Measurements from ENCODE around the gene UNC13A. TPM values are rescaled to one million over a fixed set of nuclear protein-coding genes. Genes with fewer than 3 reads are reported as not detected.

The UNC13A gene
- total RNA-seq, 1 donor from 2014 or later = 1.2 TPM

GRCh38 chr19:17562561-17562960 lies 125.6 kb downstream of the UNC13A start:
- Histone ChIP-seq H3K4me2 (ENCODE audit: low read length) (no peak overlapping the region), H3K79me2 (ENCODE audit: insufficient read depth, low read length) (peaks cover 22% of the 10 kb centered on the region), H4K20me1 (ENCODE audit: insufficient read depth, low read length) (peaks cover 17% of the 10 kb centered on the region), H3K4me1 (ENCODE audit: insufficient read depth, low read length) (peaks cover 19% of the 10 kb centered on the region), H3K27ac (ENCODE audit: low read depth, low read length) (no peak overlapping the region), H3K9me3 (ENCODE audit: insufficient read depth, low read depth, low read length) (no peaks in the 10 kb centered on the region), H3K4me3 (ENCODE audit: insufficient read depth, low read depth, low read length) (no peak overlapping the region), H2AFZ (ENCODE audit: low read depth, low read length) (no peak overlapping the region), H3K36me3 (ENCODE audit: insufficient read depth, low read length) (peaks cover 19% of the 10 kb centered on the region), H3K27me3 (ENCODE audit: insufficient read depth, low read length) (no peaks in the 10 kb centered on the region), H3K9ac (ENCODE audit: low read length) (peak overlapping the region; percentile 35)
- H3K4me1 Mint-ChIP-seq (ENCODE audit: low read depth, unreplicated experiment) = peaks cover 6% of the 10 kb centered on the region
- H3K36me3 Mint-ChIP-seq (ENCODE audit: low read depth, unreplicated experiment) = peaks cover 11% of the 10 kb centered on the region
- no peak for FAIRE-seq
- no peaks in the 10 kb centered on the region for H3K9me3 Mint-ChIP-seq (ENCODE audit: unreplicated experiment)
- no peak for DNase-seq (ENCODE audit: low read depth)
- no peak overlapping the region for H3K4me3 Mint-ChIP-seq (ENCODE audit: unreplicated experiment)
- no peaks in the 10 kb centered on the region for H3K27me3 Mint-ChIP-seq (ENCODE audit: low read depth, unreplicated experiment)
- TF ChIP-seq EZH2 (IDR thresholded peaks at IDR 0.05; ENCODE audit: insufficient read depth, low read length) = no peak
- no peak for TF ChIP-seq CTCF (IDR thresholded peaks at IDR 0.05; ENCODE audit: insufficient read depth, low read depth, low read length)
- no peak overlapping the region for H3K27ac Mint-ChIP-seq (ENCODE audit: unreplicated experiment)

- no peak for TF ChIP-seq EZH2 (IDR thresholded peaks at IDR 0.05; ENCODE audit: insufficient read depth, low read length)
- TF ChIP-seq CTCF (IDR thresholded peaks at IDR 0.05; ENCODE audit: insufficient read depth, low read depth, low read length) = no peak
- no peak overlapping the region for H3K27ac Mint-ChIP-seq (ENCODE audit: unreplicated experiment)
- no peak overlapping the region for H3K4me3 Mint-ChIP-seq (ENCODE audit: unreplicated experiment)
- H2AFZ ChIP-seq (ENCODE audit: low read depth, low read length) = no peak overlapping the region
- no peak overlapping the region for H3K27ac ChIP-seq (ENCODE audit: low read depth, low read length)
- peaks cover 19% of the 10 kb centered on the region for H3K36me3 ChIP-seq (ENCODE audit: insufficient read depth, low read length)
- peaks cover 27% of the 10 kb centered on the region for H3K79me2 ChIP-seq (ENCODE audit: insufficient read depth, low read length)
- H3K9me3 Mint-ChIP-seq (ENCODE audit: unreplicated experiment) = no peaks in the 10 kb centered on the region
- no peaks in the 10 kb centered on the region for H3K27me3 ChIP-seq (ENCODE audit: insufficient read depth, low read length)
- peaks cover 6% of the 10 kb centered on the region for H3K4me1 Mint-ChIP-seq (ENCODE audit: low read depth, unreplicated experiment)
- FAIRE-seq (no peak), DNase-seq (ENCODE audit: low read depth) (no peak)
- no peaks in the 10 kb centered on the region for H3K27me3 Mint-ChIP-seq (ENCODE audit: low read depth, unreplicated experiment)
- no peak overlapping the region for H3K4me2 ChIP-seq (ENCODE audit: low read length)
- no peak overlapping the region for H3K9ac ChIP-seq (ENCODE audit: low read length)
- peaks cover 17% of the 10 kb centered on the region for H4K20me1 ChIP-seq (ENCODE audit: insufficient read depth, low read length)
- H3K4me1 ChIP-seq (ENCODE audit: insufficient read depth, low read length) = peaks cover 19% of the 10 kb centered on the region
- no peaks in the 10 kb centered on the region for H3K9me3 ChIP-seq (ENCODE audit: insufficient read depth, low read depth, low read length)
- H3K4me3 ChIP-seq (ENCODE audit: insufficient read depth, low read depth, low read length) = no peak overlapping the region
- H3K36me3 Mint-ChIP-seq (ENCODE audit: low read depth, unreplicated experiment) = peaks cover 11% of the 10 kb centered on the region
Measured at GRCh38 chr19:17562097-17562496, 126.1 kb downstream of the UNC13A start.

GRCh38 chr19:17560205-17560595 lies 128.0 kb downstream of the UNC13A start:
- peaks cover 8% of the 10 kb centered on the region for H3K36me3 ChIP-seq (ENCODE audit: insufficient read depth, low read length)
- DNase-seq (ENCODE audit: low read depth) (peak; percentile 89), FAIRE-seq (no peak)
- peaks cover 42% of the 10 kb centered on the region for H3K79me2 ChIP-seq (ENCODE audit: insufficient read depth, low read length)
- peaks cover 7% of the 10 kb centered on the region for H4K20me1 ChIP-seq (ENCODE audit: insufficient read depth, low read length)
- H3K4me1 ChIP-seq (ENCODE audit: insufficient read depth, low read length) = peaks cover 16% of the 10 kb centered on the region
- peak overlapping the region; percentile 92 for H3K27ac Mint-ChIP-seq (ENCODE audit: unreplicated experiment)
- H3K27me3 ChIP-seq (ENCODE audit: insufficient read depth, low read length) = no peaks in the 10 kb centered on the region
- no peak overlapping the region for H2AFZ ChIP-seq (ENCODE audit: low read depth, low read length)
- TF ChIP-seq CTCF (IDR thresholded peaks at IDR 0.05; ENCODE audit: insufficient read depth, low read depth, low read length) (no peak), EZH2 (IDR thresholded peaks at IDR 0.05; ENCODE audit: insufficient read depth, low read length) (no peak)
- H3K4me1 Mint-ChIP-seq (ENCODE audit: low read depth, unreplicated experiment) = peaks cover 8% of the 10 kb centered on the region
- no peaks in the 10 kb centered on the region for H3K27me3 Mint-ChIP-seq (ENCODE audit: low read depth, unreplicated experiment)
- peak overlapping the region; percentile 61 for H3K4me2 ChIP-seq (ENCODE audit: low read length)
- no peak overlapping the region for H3K4me3 Mint-ChIP-seq (ENCODE audit: unreplicated experiment)
- peak overlapping the region; percentile 91 for H3K27ac ChIP-seq (ENCODE audit: low read depth, low read length)
- peaks cover 11% of the 10 kb centered on the region for H3K36me3 Mint-ChIP-seq (ENCODE audit: low read depth, unreplicated experiment)
- no peak overlapping the region for H3K4me3 ChIP-seq (ENCODE audit: insufficient read depth, low read depth, low read length)
- no peaks in the 10 kb centered on the region for H3K9me3 ChIP-seq (ENCODE audit: insufficient read depth, low read depth, low read length)
- peak overlapping the region; percentile 74 for H3K9ac ChIP-seq (ENCODE audit: low read length)
- no peaks in the 10 kb centered on the region for H3K9me3 Mint-ChIP-seq (ENCODE audit: unreplicated experiment)
